ENCODE data around the gene CNTN1. TPM values are rescaled to one million over a fixed set of nuclear protein-coding genes. Genes with fewer than 3 reads are reported as not detected.

CNTN1 gene
- total and polyA plus RNA-seq, 9 donors: 7.3 to 33.0 (median 16.2) TPM

DNA sequence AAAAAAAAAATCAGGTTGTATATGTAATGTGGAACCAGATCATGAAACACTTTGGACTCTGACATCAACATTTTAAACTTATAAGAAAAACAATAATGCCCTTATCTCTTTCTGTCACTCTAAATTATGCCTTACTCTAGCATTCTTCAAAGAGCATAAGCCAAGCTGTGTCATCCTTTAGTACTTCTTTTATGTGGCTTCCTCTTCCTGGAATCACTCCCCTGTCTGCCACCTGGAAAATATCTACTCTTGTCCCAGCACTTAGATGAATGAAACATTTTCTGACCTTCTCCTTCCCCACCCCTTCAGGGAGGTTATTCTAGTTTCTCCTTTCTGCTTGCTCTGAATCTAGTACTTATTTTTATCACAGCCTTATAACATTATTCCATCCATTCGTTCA is 101.2 kb downstream of the CNTN1 start:
- no peaks in the 10 kb centered on the region for H3K27me3 ChIP-seq (ENCODE audit: control insufficient read depth, insufficient read depth, low read length)
- H3K36me3 ChIP-seq (ENCODE audit: control insufficient read depth, insufficient read depth, low read length): no peaks in the 10 kb centered on the region
- H3K9me3 ChIP-seq (replicated peaks; ENCODE audit: control insufficient read depth, low read depth, low read length): no peaks in the 10 kb centered on the region
- H3K27ac ChIP-seq (ENCODE audit: low read length): no peak overlapping the region
- DNase-seq: no peak
- WGBS (ENCODE audit: insufficient coverage): no CpG with 5 or more reads among the region's 1 CpG
- no peaks in the 10 kb centered on the region for H3K4me1 ChIP-seq (ENCODE audit: control insufficient read depth, insufficient read depth, low read length)
- H3K4me3 ChIP-seq (ENCODE audit: low read length): no peak overlapping the region

DNA sequence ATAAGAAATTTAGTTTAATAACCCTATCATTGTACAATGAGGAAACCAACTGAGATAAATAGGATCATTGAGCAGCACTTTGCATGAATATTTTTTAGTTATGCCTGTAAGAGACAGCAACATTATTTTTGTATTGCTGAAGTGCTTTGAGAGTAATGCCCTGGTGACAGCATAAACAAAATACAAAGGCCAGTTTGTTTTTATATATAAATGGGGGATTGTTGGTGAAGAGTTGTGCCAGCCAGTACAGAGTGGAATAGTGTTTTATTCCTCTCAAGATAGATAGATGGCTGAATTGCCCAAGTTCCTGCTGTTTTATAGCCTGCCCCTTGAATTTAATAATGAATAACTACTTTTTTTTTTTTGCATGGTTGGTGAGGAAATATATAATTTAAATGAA is 101.8 kb downstream of the CNTN1 start:
- H3K27me3 ChIP-seq (ENCODE audit: control insufficient read depth, insufficient read depth, low read length): no peaks in the 10 kb centered on the region
- no peak overlapping the region for H3K4me3 ChIP-seq (ENCODE audit: low read length)

DNA sequence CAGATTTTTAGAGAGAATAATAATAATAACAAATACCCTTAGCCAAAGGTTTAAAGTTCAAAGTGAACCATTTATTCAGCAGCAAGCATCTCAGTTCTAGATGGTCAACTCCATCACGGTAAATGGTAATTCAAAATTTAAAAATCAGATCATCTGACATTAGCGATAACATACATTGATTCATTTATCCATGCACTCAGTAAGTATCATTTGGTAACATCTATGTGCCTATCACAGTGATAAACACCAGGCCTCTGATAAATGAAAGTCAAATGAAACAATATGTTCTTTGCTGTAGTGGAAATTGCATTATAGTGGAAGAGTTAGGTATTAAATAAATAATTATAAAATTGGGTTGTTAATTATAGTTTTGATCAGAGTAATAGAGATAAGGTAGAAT is 108.8 kb downstream of the CNTN1 start:
- Histone ChIP-seq H3K27me3 (ENCODE audit: control insufficient read depth, insufficient read depth, low read length) (no peaks in the 10 kb centered on the region), H3K36me3 (ENCODE audit: control insufficient read depth, insufficient read depth, low read length) (no peaks in the 10 kb centered on the region), H3K27ac (ENCODE audit: low read length) (no peak overlapping the region), H3K9me3 (replicated peaks; ENCODE audit: control insufficient read depth, low read depth, low read length) (no peaks in the 10 kb centered on the region), H3K4me3 (ENCODE audit: low read length) (no peak overlapping the region), H3K4me1 (ENCODE audit: control insufficient read depth, insufficient read depth, low read length) (no peaks in the 10 kb centered on the region)
- DNase-seq: no peak
- WGBS (ENCODE audit: insufficient coverage): no CpG with 5 or more reads among the region's 2 CpGs

More for the DNA sequence above, 101.8 kb downstream of the CNTN1 start:
- no peak overlapping the region for H3K27ac ChIP-seq (ENCODE audit: low read length)
- no peaks in the 10 kb centered on the region for H3K9me3 ChIP-seq (replicated peaks; ENCODE audit: control insufficient read depth, low read depth, low read length)
- no peak for DNase-seq
- H3K36me3 ChIP-seq (ENCODE audit: control insufficient read depth, insufficient read depth, low read length): no peaks in the 10 kb centered on the region
- no peaks in the 10 kb centered on the region for H3K4me1 ChIP-seq (ENCODE audit: control insufficient read depth, insufficient read depth, low read length)

DNA sequence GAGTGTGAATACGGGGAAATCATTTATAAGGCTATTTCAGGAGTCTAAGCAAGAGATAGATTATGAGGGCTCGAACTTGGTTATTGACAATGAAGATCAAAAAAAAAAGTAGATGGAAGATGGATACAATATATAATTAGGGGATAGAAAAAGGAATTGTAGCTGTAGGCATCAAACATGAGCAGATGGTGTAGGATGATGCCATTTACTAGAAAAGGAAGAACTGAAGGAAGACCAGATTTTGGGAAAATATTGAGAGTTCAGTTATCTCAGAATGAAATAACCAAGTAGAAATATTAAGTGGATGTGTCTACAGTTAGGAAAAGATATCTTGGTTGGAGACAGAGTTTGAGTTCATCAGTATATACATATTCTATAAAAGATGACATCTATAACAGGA is 109.6 kb downstream of the CNTN1 start:
- 86% methylated on average over 2 of the region's 2 CpGs for WGBS (ENCODE audit: insufficient coverage)

DNA sequence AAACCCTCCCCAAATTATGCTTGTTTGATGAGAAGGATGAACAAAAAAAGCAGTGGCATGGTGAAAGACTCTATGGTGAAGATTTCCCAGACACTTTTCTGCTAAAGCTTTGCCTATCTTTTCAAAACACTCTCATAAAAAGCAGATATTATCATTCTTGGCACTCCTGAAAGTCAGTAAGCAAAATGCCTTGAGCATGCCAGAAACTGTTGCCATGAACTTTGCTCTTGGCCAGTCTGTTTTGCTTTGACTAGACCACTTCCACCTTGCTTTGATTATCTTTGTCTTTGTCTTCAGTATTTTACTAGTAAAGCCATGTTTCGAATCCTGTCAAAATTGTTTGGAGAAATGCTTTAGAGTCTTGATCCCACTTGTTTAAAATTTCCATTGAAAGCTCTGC is 110.4 kb downstream of the CNTN1 start:
- H3K4me3 ChIP-seq (ENCODE audit: low read length): no peak overlapping the region

More for the DNA sequence above, 109.6 kb downstream of the CNTN1 start:
- H3K27me3 ChIP-seq (ENCODE audit: control insufficient read depth, insufficient read depth, low read length): no peaks in the 10 kb centered on the region
- no peaks in the 10 kb centered on the region for H3K9me3 ChIP-seq (replicated peaks; ENCODE audit: control insufficient read depth, low read depth, low read length)
- no peaks in the 10 kb centered on the region for H3K36me3 ChIP-seq (ENCODE audit: control insufficient read depth, insufficient read depth, low read length)
- H3K4me1 ChIP-seq (ENCODE audit: control insufficient read depth, insufficient read depth, low read length): no peaks in the 10 kb centered on the region
- no peak overlapping the region for H3K27ac ChIP-seq (ENCODE audit: low read length)
- H3K4me3 ChIP-seq (ENCODE audit: low read length): no peak overlapping the region
- DNase-seq: no peak

DNA sequence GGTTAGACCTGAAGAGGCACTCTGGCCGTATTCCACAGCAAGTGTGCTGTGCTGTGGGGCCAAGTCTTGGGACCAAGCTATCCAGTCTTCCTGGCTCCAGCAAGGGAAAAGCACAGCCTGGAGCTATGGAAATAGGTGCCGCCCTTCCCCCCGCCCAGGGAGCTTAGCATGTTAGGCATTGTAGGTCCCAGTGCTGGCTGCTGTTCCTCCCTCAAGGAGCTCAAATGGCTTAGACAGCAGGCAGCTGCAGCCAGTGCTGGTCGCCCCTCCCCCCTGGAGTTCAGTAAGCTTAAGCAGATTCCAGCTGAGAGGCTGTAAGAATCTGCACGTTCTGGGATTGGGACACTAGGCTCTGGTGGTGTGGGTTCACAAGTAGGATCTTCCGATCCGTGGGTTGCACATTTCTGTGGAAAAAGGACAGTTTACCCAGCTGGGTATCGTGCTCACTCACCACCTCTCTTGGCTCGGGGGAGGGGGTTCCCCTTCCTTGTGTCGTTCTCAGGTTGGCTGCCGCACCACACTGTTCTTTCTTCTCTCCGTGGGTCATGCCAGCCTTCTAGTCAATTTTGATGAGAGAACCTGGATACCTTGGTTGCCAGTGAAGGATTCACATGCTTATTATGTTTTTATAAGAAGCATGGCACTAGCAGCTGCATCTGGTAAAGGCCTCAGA is 127.3 kb downstream of the CNTN1 start:
- no peak overlapping the region for H3K27ac ChIP-seq (ENCODE audit: low read length)
- H3K27me3 ChIP-seq (ENCODE audit: control insufficient read depth, insufficient read depth, low read length): no peaks in the 10 kb centered on the region
- no peaks in the 10 kb centered on the region for H3K36me3 ChIP-seq (ENCODE audit: control insufficient read depth, insufficient read depth, low read length)
- peaks cover 2% of the 10 kb centered on the region for H3K9me3 ChIP-seq (replicated peaks; ENCODE audit: control insufficient read depth, low read depth, low read length)
- peak; percentile 82 for DNase-seq
- WGBS (ENCODE audit: insufficient coverage): 34% methylated on average over 3 of the region's 12 CpGs
- H3K4me1 ChIP-seq (ENCODE audit: control insufficient read depth, insufficient read depth, low read length): peaks cover 15% of the 10 kb centered on the region
- no peak overlapping the region for H3K4me3 ChIP-seq (ENCODE audit: low read length)

More for the DNA sequence above, 110.4 kb downstream of the CNTN1 start:
- no peaks in the 10 kb centered on the region for H3K27me3 ChIP-seq (ENCODE audit: control insufficient read depth, insufficient read depth, low read length)
- no peaks in the 10 kb centered on the region for H3K36me3 ChIP-seq (ENCODE audit: control insufficient read depth, insufficient read depth, low read length)
- no CpG with 5 or more reads among the region's 1 CpG for WGBS (ENCODE audit: insufficient coverage)
- no peaks in the 10 kb centered on the region for H3K9me3 ChIP-seq (replicated peaks; ENCODE audit: control insufficient read depth, low read depth, low read length)
- DNase-seq: no peak
- no peaks in the 10 kb centered on the region for H3K4me1 ChIP-seq (ENCODE audit: control insufficient read depth, insufficient read depth, low read length)
- no peak overlapping the region for H3K27ac ChIP-seq (ENCODE audit: low read length)

DNA sequence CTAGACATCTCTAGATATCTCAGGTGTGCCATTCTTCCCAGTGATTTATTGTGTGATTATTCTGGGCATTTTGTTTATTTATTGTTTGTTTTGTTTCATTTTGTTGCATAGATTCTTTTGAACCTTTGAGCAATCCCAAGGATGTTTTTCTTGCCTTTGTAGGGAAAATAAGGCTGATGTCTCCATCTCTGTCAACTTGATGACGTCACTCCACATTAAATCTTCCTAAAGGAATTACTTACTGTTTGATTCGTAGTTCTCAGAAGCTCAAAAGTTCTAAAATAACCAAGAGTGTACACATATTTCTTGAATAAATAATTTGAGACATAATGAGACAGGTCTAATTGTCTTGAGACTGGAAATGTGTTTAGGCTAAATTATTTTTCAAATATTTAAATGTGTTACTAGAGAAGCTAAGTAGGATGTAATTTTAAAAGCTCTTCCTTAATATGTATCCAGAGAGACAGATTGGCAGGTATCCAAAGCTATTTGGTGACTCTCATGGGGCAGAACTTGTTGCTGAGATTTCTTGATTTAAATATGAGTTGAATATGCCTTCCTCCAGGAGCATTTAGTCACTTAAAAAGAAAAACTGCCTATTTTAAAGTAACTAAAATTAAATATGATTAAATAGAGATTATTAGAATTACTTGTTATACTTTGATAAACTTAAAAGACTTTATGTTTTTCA is 128.7 kb downstream of the CNTN1 start:
- no CpG with 5 or more reads among the region's 2 CpGs for WGBS (ENCODE audit: insufficient coverage)
- H3K4me1 ChIP-seq (ENCODE audit: control insufficient read depth, insufficient read depth, low read length): peaks cover 15% of the 10 kb centered on the region
- H3K4me3 ChIP-seq (ENCODE audit: low read length): no peak overlapping the region
- peak; percentile 50 for DNase-seq
- peaks cover 2% of the 10 kb centered on the region for H3K9me3 ChIP-seq (replicated peaks; ENCODE audit: control insufficient read depth, low read depth, low read length)
- no peaks in the 10 kb centered on the region for H3K27me3 ChIP-seq (ENCODE audit: control insufficient read depth, insufficient read depth, low read length)
- H3K36me3 ChIP-seq (ENCODE audit: control insufficient read depth, insufficient read depth, low read length): no peaks in the 10 kb centered on the region
- H3K27ac ChIP-seq (ENCODE audit: low read length): no peak overlapping the region

- no peaks in the 10 kb centered on the region for H3K9me3 ChIP-seq (replicated peaks; ENCODE audit: control insufficient read depth, low read depth, low read length)
- H3K36me3 ChIP-seq (ENCODE audit: control insufficient read depth, insufficient read depth, low read length): no peaks in the 10 kb centered on the region
- no peak overlapping the region for H3K27ac ChIP-seq (ENCODE audit: low read length)
- H3K4me1 ChIP-seq (ENCODE audit: control insufficient read depth, insufficient read depth, low read length): peaks cover 3% of the 10 kb centered on the region
- no peaks in the 10 kb centered on the region for H3K27me3 ChIP-seq (ENCODE audit: control insufficient read depth, insufficient read depth, low read length)
- no peak overlapping the region for H3K4me3 ChIP-seq (ENCODE audit: low read length)
- no peak for DNase-seq
Measured at GRCh38 chr12:40825156-40825555, 132.9 kb downstream of the CNTN1 start.

- Histone ChIP-seq H3K4me3 (ENCODE audit: low read length) (no peak overlapping the region), H3K4me1 (ENCODE audit: control insufficient read depth, insufficient read depth, low read length) (no peaks in the 10 kb centered on the region), H3K27me3 (ENCODE audit: control insufficient read depth, insufficient read depth, low read length) (no peaks in the 10 kb centered on the region), H3K27ac (ENCODE audit: low read length) (no peak overlapping the region), H3K9me3 (replicated peaks; ENCODE audit: control insufficient read depth, low read depth, low read length) (no peaks in the 10 kb centered on the region), H3K36me3 (ENCODE audit: control insufficient read depth, insufficient read depth, low read length) (no peaks in the 10 kb centered on the region)
- 34% methylated on average over 9 of the region's 17 CpGs for WGBS (ENCODE audit: insufficient coverage)
- peak; percentile 48 for DNase-seq
Measured at GRCh38 chr12:40827683-40828592, 135.7 kb downstream of the CNTN1 start.

DNA sequence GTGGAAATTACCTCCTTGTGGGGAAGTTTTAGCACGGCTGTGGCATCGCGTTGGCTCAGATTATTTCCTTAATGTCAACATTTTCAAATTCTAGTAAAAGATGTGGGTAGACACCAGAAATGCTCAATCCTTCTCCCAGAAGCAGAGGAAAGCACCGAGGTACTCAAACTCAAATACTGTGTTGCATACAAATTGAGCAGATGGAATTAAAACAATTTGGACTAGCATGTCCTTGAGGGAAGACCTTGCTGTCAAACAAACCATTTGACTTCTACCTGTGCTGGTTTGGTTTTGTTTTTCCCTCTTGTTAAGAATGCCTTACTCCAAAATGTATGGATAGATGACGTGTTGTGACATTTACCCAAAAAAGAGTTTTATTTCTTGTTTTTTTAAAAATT is 136.4 kb downstream of the CNTN1 start:
- Histone ChIP-seq H3K27me3 (ENCODE audit: control insufficient read depth, insufficient read depth, low read length) (no peaks in the 10 kb centered on the region), H3K9me3 (replicated peaks; ENCODE audit: control insufficient read depth, low read depth, low read length) (no peaks in the 10 kb centered on the region), H3K4me1 (ENCODE audit: control insufficient read depth, insufficient read depth, low read length) (no peaks in the 10 kb centered on the region), H3K27ac (ENCODE audit: low read length) (no peak overlapping the region), H3K36me3 (ENCODE audit: control insufficient read depth, insufficient read depth, low read length) (no peaks in the 10 kb centered on the region), H3K4me3 (ENCODE audit: low read length) (no peak overlapping the region)
- DNase-seq: no peak
- no CpG with 5 or more reads among the region's 5 CpGs for WGBS (ENCODE audit: insufficient coverage)

All from muscle of leg (tissue), 11 donors.